Activated T-helper 9 cell treated with anti-CD3 and anti-CD28 coated beads, Interleukin-2, amount 50 U/mL, for 16 hours (primary cell): ENCODE data around the gene GPRIN2.
"Not testable (repeated sequence)": the region's sequence is repeated elsewhere in the genome, so short reads cannot be mapped to it uniquely, and the experiment has no call there.

Experiments
- DNase-seq: peaks from one replicate; pipeline ENCODE4 v3.0.0-alpha.2; 2020; ENCODE audit warnings: low read depth

GPRIN2 gene

GRCh38 chr10:46556515-46557318, at the start of gene GPRIN2:
Gene GPRIN2, minus strand, starts transcription at chr10:46556658. Its CDS starts 5,922 bp downstream, at chr10:46550736.
- DNase-seq, result no peak

GRCh38 chr10:46600516-46600915, 44.1 kb upstream of the GPRIN2 start:
- DNase-seq, result not testable (repeated sequence)

GRCh38 chr10:46597616-46598246, 41.3 kb upstream of the GPRIN2 start:
- DNase-seq, result not testable (repeated sequence)

- not testable (repeated sequence) for DNase-seq
These were observed 40.1 kb upstream of the GPRIN2 start for GRCh38 chr10:46596570-46596969.

- DNase-seq, result not testable (repeated sequence)
These were observed 38.1 kb upstream of the GPRIN2 start for GRCh38 chr10:46594453-46595063.

- not testable (repeated sequence) for DNase-seq
These were observed 36.8 kb upstream of the GPRIN2 start for GRCh38 chr10:46593307-46593706.

- not testable (repeated sequence) for DNase-seq
These were observed 34.6 kb upstream of the GPRIN2 start for GRCh38 chr10:46591053-46591452.

GRCh38 chr10:46589589-46589988, 33.1 kb upstream of the GPRIN2 start:
- not testable (repeated sequence) for DNase-seq

- DNase-seq, result not testable (repeated sequence)
These were observed 31.8 kb upstream of the GPRIN2 start for GRCh38 chr10:46588221-46588620.

- DNase-seq, result not testable (repeated sequence)
These were observed 31.1 kb upstream of the GPRIN2 start for GRCh38 chr10:46587546-46587945.

GRCh38 chr10:46585246-46585645, 28.8 kb upstream of the GPRIN2 start:
- not testable (repeated sequence) for DNase-seq

GRCh38 chr10:46584196-46584595, 27.7 kb upstream of the GPRIN2 start:
- DNase-seq, result not testable (repeated sequence)

GRCh38 chr10:46582568-46582967, 26.1 kb upstream of the GPRIN2 start:
- DNase-seq, result not testable (repeated sequence)

- DNase-seq, result not testable (repeated sequence)
These were observed 25.5 kb upstream of the GPRIN2 start for GRCh38 chr10:46581997-46582396.

- not testable (repeated sequence) for DNase-seq
These were observed 22.9 kb upstream of the GPRIN2 start for GRCh38 chr10:46579378-46579777.

- DNase-seq, result not testable (repeated sequence)
These were observed 22.2 kb upstream of the GPRIN2 start, which contains the start of gene SYT15 for GRCh38 chr10:46578474-46579178. Gene SYT15, plus strand, starts transcription at chr10:46579128. Its CDS starts 41 bp downstream, at chr10:46579169.

- not testable (repeated sequence) for DNase-seq
These were observed 21.4 kb upstream of the GPRIN2 start for GRCh38 chr10:46577624-46578473.

GRCh38 chr10:46573884-46574283, 17.4 kb upstream of the GPRIN2 start:
- DNase-seq, result not testable (repeated sequence)

GRCh38 chr10:46573314-46573713, 16.9 kb upstream of the GPRIN2 start:
- DNase-seq, result not testable (repeated sequence)

- DNase-seq, result not testable (repeated sequence)
These were observed 16.3 kb upstream of the GPRIN2 start for GRCh38 chr10:46572765-46573164.

GRCh38 chr10:46570655-46571054, 14.2 kb upstream of the GPRIN2 start:
- DNase-seq, result not testable (repeated sequence)
